Effector memory CD4-positive, alpha-beta T cell (primary cell): ENCODE measurements around the gene STT3A.

Experiments
- DNase-seq, 3 donors: peaks; one replicate each; pipeline ENCODE4 v3.0.0-alpha.2; 2020
- H3K27ac ChIP-seq: 2 replicates; pipeline ENCODE4 v1.7.0; 2013; ENCODE audit warnings: mild to moderate bottlenecking, low read length, moderate library complexity; ENCODE audit not compliant: insufficient read depth, poor library complexity, severe bottlenecking
- H3K27me3 ChIP-seq: replicated peaks from 2 replicates; pipeline ENCODE4 v1.7.0; 2013; ENCODE audit warnings: mild to moderate bottlenecking, low read length; ENCODE audit not compliant: insufficient read depth, control insufficient read depth, poor library complexity, severe bottlenecking
- H3K36me3 ChIP-seq: 2 replicates; pipeline ENCODE4 v1.7.0; 2013; ENCODE audit warnings: mild to moderate bottlenecking, low read length, moderate library complexity; ENCODE audit not compliant: control insufficient read depth, insufficient read depth
- H3K4me1 ChIP-seq: 2 replicates; pipeline ENCODE4 v1.7.0; 2013; ENCODE audit warnings: low read length, mild to moderate bottlenecking; ENCODE audit not compliant: control insufficient read depth, insufficient read depth, poor library complexity, severe bottlenecking
- H3K4me3 ChIP-seq: 2 replicates; pipeline ENCODE4 v1.7.0; 2013; ENCODE audit warnings: low read length, low read depth, mild to moderate bottlenecking; ENCODE audit not compliant: insufficient read depth, poor library complexity, severe bottlenecking
- H3K9me3 ChIP-seq: 2 replicates; pipeline ENCODE4 v1.7.0; 2013; ENCODE audit warnings: mild to moderate bottlenecking, low read length, moderate library complexity; ENCODE audit not compliant: control insufficient read depth
- total RNA-seq, 3 donors: gene quantifications; one replicate each; lab custom pipeline; 2026; lab: John Stamatoyannopoulos, UW

STT3A gene
- total RNA-seq: 36.8 to 53.2 (median 45.8) reads per million in 3 donors

DNA sequence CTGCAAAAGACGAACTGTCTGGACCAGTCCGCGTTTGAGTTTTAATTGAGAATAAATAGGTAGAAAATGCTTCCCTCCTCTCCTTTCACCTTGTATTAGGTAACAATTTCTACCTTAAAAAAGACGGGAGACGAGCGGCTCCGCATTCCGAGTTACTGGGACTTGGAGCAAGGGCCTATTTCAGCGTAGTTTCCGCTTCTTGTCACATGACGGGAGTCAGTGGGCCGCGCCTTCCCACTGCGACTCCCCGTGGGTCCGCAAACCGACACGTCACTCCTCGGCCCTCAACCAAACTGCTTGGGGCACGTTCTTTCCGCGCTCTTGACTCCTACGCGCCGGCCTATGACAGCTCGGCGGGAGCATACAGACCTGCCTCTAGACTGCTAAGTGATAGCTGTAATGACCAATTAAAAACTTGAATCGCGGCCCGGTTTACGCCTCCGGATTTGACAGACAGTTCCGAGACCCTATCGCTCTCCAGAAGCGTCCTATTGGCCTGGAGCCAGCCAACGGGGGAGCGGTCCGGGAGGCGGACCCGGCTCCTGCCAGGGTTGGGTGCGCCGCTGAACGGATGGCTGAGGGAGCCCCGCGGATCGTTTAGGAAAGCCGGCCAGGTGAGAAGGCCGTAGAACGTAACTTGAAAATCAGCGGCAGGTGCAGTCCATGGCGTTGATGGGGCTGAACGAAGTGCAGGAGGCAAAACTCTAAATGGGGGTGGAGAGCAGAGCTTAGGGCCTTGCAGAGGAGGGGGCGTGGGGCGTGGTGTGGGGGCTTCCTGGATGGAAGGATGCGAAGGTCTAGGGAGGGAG is at the start of gene STT3A:
Gene STT3A, plus strand, starts transcription at position 548 of the 809 bp plus-strand sequence. CDS start 3,064 bp downstream, outside the sequence.
- Histone ChIP-seq H3K4me3 (peak within 1 kb of the TSS; percentile 83), H3K27ac (peak within 1 kb of the TSS; percentile 95), H3K36me3 (peaks cover 7% of the 10 kb centered on the region), H3K27me3 (no peaks in the 10 kb centered on the region), H3K9me3 (no peaks in the 10 kb centered on the region), H3K4me1 (peaks cover 5% of the 10 kb centered on the region)
- peak; percentile 95 to 98 (median 96) for DNase-seq

DNA sequence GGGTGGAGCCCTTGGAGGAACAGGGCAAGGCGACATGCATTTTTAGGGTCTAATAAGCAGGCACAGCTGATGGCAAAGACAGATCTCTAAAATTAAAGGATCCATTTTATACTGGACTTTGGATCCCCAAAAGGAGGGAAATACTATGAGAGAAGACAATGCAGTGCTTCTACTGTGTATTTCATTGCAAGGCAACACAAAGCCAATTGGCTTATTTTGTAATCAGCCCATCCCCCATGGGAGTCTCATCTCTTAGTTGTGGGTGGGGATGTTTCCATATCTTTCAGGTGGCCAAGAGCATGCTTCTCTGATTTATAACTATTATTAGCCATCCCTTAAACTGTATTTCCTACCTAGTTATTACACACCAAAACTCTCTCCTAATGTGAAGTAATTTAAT is 41.9 kb upstream of the STT3A start:
- H3K36me3 ChIP-seq: no peaks in the 10 kb centered on the region
- no peaks in the 10 kb centered on the region for H3K27me3 ChIP-seq
- peaks cover 15% of the 10 kb centered on the region for H3K9me3 ChIP-seq
- DNase-seq: no peak
- H3K4me3 ChIP-seq: no peak overlapping the region
- H3K4me1 ChIP-seq: no peaks in the 10 kb centered on the region
- no peak overlapping the region for H3K27ac ChIP-seq

DNA sequence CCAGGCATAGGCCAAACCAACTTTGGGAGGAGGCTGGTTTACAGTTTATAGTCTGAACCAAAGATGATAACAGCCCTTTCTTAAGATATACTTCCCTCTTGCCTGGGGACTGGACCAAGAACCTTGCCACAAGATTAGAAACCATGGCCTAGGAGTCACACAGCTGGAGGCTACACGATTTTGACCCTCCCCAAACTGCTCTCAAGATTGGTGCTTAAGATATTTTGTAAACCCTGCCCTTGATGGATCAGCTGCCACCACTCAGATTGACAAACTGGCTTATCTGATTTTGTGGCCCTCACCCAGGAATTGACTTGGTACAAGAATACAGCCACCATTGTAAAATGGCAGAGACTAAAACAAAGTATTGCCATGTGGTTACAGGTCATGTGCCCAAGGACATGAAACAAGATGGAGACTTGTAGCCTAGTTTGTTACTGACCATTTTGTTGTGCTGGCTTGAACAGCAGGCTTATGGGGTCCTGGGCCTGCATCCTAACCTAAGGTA is 40.8 kb upstream of the STT3A start:
- no peaks in the 10 kb centered on the region for H3K36me3 ChIP-seq
- no peak overlapping the region for H3K4me3 ChIP-seq
- H3K27me3 ChIP-seq: no peaks in the 10 kb centered on the region
- DNase-seq: no peak
- no peak overlapping the region for H3K27ac ChIP-seq
- no peaks in the 10 kb centered on the region for H3K4me1 ChIP-seq
- peaks cover 15% of the 10 kb centered on the region for H3K9me3 ChIP-seq

DNA sequence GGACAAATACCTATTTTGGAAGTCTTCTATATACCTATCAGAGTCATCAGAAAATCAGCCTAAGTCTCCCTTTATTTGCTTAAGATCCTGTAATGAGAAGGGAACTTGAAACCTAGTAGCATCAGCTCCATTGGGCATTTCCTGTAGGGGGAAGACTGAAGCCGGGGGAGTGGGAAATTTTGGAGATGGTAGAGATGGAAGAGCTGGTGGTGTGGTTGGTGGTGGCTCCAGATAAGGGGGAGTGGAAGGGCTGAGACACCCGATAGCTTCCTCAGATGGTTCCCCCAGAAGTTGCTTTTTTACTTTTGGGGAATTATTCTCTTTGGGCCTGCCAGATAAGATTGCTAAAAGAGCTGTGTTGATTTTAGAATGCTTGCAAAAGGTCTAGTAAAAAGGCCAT is 39.7 kb upstream of the STT3A start:
- no peak overlapping the region for H3K4me3 ChIP-seq
- H3K27ac ChIP-seq: no peak overlapping the region
- H3K9me3 ChIP-seq: peaks cover 15% of the 10 kb centered on the region
- DNase-seq: no peak
- H3K4me1 ChIP-seq: no peaks in the 10 kb centered on the region
- H3K36me3 ChIP-seq: no peaks in the 10 kb centered on the region
- no peaks in the 10 kb centered on the region for H3K27me3 ChIP-seq

DNA sequence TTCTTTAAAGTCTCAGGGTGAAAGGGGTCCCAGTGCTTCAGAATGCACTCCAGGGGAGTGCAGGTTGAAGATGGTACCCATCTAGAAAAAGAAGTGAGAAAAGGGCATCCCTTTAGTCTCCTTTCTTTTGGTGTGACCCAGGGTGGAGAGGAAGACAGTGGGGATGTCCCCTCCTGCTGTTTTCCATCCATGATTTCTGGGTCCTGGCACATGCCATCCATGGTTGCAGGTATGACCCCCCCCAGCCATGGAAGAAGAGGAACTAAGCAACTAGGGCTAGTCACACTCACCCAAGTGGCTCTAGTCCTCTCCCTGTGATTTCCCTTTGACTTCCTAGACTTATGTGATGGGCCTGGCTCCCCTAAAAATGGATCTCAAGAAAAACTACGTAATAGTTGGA is 39.3 kb upstream of the STT3A start:
- no peak for DNase-seq
- Histone ChIP-seq H3K9me3 (peaks cover 15% of the 10 kb centered on the region), H3K27ac (no peak overlapping the region), H3K27me3 (no peaks in the 10 kb centered on the region), H3K4me1 (no peaks in the 10 kb centered on the region), H3K36me3 (no peaks in the 10 kb centered on the region), H3K4me3 (no peak overlapping the region)

DNA sequence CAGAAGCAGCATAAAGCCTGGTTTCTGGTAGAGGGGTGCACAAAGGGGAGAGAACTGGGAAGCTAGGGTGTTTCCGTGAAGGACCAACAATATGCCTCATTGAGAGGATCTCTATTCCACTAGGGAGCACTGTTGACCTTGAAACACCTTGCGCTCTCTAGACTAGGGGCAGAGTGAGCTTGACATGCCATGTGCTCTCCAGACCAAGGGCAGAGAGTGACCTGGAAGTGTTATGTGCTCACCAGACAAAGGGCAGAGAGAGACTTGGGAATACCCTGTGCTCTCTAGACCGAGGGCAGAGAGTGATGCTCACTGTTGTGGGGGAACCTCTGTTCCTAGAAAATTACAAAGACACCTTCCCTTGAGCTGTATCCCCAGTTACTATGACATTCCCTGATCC is 38.6 kb upstream of the STT3A start:
- no peak for DNase-seq
- no peaks in the 10 kb centered on the region for H3K36me3 ChIP-seq
- no peak overlapping the region for H3K4me3 ChIP-seq
- H3K9me3 ChIP-seq: peaks cover 15% of the 10 kb centered on the region
- no peaks in the 10 kb centered on the region for H3K27me3 ChIP-seq
- H3K4me1 ChIP-seq: no peaks in the 10 kb centered on the region
- no peak overlapping the region for H3K27ac ChIP-seq

DNA sequence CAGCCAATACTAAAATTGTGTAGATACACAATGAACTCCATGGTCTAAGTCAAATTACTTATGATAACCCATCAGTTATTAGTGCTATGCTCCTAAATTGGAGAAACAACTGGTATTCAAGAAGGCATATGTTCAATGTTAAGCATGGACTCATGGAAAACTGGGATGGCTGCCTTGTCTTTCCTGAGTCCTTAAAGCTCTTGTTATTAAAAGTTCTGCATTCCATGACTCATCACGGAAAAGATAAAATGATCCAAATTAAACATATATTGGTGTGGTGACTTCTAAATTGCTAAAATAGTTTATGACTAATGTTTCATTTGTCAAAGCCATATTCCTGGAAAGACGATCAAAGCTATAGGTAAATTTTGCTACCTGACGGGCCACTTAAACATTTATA is 32.8 kb upstream of the STT3A start:
- Histone ChIP-seq H3K4me3 (no peak overlapping the region), H3K27ac (no peak overlapping the region), H3K4me1 (no peaks in the 10 kb centered on the region), H3K9me3 (no peaks in the 10 kb centered on the region), H3K27me3 (no peaks in the 10 kb centered on the region), H3K36me3 (no peaks in the 10 kb centered on the region)
- DNase-seq: no peak

DNA sequence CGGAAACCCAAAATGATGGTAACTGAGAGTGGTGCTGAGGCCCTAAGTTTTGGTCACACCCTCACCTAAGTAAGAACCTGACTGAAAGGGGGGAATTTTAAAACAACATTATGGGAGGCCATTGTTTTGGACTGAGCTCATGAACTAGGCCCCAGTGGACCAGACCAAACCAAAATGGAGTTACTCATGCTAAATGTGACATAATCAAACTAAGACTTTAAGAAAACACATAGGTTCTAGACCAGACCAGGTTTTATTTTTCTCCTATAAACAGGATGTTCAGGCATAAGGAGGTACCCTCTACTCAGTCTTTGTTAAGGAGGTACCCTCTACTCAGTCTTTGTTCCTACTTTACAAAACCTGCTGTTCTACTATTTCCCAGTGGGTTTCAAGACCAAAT is 30.7 kb upstream of the STT3A start:
- H3K36me3 ChIP-seq: no peaks in the 10 kb centered on the region
- no peak overlapping the region for H3K27ac ChIP-seq
- no peaks in the 10 kb centered on the region for H3K27me3 ChIP-seq
- DNase-seq: no peak
- H3K9me3 ChIP-seq: no peaks in the 10 kb centered on the region
- H3K4me3 ChIP-seq: no peak overlapping the region
- no peaks in the 10 kb centered on the region for H3K4me1 ChIP-seq

DNA sequence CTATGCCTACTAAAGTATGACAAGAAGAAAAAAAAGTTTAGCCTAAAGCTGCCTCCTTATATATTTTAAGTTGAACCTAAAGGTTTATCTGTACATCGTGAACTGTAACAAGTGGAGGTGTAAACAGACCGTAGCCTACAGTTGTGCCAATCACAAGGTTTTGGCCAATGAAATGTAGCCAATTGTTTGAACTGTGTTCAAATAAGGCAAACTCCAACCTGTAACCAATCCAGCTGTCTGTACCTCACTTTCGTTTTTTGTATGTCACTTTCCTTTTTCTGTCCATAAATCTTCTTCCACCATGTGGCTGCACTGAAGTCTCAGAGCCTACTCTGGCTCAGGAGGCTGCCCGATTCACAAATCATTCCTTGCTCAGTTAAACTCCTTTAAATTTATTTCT is 30.2 kb upstream of the STT3A start:
- H3K4me3 ChIP-seq: no peak overlapping the region
- H3K27ac ChIP-seq: no peak overlapping the region
- no peaks in the 10 kb centered on the region for H3K27me3 ChIP-seq
- no peaks in the 10 kb centered on the region for H3K4me1 ChIP-seq
- H3K36me3 ChIP-seq: no peaks in the 10 kb centered on the region
- H3K9me3 ChIP-seq: no peaks in the 10 kb centered on the region
- DNase-seq: no peak

DNA sequence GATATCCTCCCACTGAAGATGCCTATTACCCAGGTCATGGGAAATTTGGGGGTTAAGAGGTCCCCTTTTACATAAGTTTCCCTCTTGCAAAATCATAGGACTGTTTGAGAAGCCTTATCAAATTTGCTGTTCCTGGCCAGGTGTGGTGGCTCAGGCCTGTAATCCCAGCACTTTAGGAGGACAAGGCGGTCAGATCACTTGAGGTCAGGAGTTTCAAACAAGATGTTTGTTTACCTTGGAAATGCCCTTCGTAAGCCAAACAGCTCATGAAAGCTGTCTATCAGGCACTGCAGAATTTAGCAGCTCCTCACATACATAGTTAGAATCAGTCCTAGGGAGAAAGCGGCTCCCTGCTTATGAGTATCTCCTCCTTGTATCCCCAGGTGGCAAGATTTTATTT is 28.3 kb upstream of the STT3A start:
- H3K4me3 ChIP-seq: no peak overlapping the region
- H3K9me3 ChIP-seq: no peaks in the 10 kb centered on the region
- no peak overlapping the region for H3K27ac ChIP-seq
- DNase-seq: no peak
- H3K4me1 ChIP-seq: no peaks in the 10 kb centered on the region
- H3K27me3 ChIP-seq: no peaks in the 10 kb centered on the region
- H3K36me3 ChIP-seq: no peaks in the 10 kb centered on the region
